DMS114 treated with DMSO at 0.1 percent for 48 hours (cell line): ENCODE data around the gene TPSAB1.

Experiments
- DNase-seq: peaks from one replicate; lab custom pipeline; 2025; ENCODE audit not compliant: unreplicated experiment; lab: John Stamatoyannopoulos, UW

The TPSAB1 gene

DNA sequence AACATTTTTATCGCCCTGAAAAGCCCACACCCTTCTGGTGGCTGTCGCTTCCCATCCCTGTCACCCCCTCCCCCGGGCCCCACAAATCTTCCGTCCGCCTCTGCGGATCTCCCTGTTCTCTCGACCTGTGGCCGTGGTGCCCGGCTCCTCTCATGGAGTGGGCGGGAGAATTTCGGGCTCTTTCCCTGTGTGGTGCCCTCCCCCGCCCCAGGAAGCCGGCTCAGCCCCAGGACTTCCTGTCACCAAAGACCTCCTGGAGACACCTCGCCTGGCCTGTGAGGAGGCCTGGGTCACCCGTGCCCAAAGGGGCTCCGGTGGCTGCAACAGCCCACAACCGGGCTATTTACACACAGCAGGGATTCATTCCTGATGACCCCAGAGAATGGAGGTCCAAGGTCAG is 42.8 kb downstream of the TPSAB1 start:
- DNase-seq, result no peak

DNA sequence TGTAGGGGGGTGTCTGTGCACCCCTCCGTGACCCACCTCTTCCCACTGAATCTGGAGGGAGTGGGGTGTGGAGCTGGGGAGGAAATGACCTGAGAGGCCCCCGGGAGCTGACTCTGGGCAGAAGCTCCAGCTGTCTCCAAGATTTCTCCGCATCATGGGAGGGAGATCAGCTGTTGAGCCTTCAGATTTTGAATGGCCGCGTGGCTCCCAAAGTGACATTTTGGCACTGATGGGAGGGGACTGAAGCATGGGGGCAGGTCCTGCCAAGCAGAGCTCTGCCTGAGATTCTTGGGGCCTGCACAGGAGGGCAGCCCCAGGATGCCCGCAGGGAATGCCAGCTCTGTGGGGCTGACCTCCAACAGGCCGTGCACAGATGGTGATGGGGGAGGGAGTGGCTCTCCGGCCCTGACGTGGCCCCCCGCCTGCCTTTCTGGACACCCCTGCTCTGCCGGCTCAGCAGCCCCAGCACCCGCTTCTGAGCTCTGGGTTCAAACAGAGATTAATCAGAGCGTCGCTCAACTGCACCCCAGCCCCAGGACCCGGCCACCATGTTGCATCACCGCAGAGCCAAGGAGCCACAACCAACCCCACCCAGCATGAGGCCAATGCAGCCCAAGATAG is 43.6 kb downstream of the TPSAB1 start:
- DNase-seq, result no peak

- no peak for DNase-seq
Measured at GRCh38 chr16:1285669-1286512, 45.4 kb downstream of the TPSAB1 start.

GRCh38 chr16:1286513-1287094 is 46.1 kb downstream of the TPSAB1 start:
- DNase-seq, result no peak

- no peak for DNase-seq
Measured at GRCh38 chr16:1287982-1288670, 47.6 kb downstream of the TPSAB1 start.

GRCh38 chr16:1288813-1289476 is 48.4 kb downstream of the TPSAB1 start:
- no peak for DNase-seq

- no peak for DNase-seq
Measured at GRCh38 chr16:1289477-1289866, 49.0 kb downstream of the TPSAB1 start.

GRCh38 chr16:1290063-1290501 is 49.6 kb downstream of the TPSAB1 start:
- no peak for DNase-seq

DNA sequence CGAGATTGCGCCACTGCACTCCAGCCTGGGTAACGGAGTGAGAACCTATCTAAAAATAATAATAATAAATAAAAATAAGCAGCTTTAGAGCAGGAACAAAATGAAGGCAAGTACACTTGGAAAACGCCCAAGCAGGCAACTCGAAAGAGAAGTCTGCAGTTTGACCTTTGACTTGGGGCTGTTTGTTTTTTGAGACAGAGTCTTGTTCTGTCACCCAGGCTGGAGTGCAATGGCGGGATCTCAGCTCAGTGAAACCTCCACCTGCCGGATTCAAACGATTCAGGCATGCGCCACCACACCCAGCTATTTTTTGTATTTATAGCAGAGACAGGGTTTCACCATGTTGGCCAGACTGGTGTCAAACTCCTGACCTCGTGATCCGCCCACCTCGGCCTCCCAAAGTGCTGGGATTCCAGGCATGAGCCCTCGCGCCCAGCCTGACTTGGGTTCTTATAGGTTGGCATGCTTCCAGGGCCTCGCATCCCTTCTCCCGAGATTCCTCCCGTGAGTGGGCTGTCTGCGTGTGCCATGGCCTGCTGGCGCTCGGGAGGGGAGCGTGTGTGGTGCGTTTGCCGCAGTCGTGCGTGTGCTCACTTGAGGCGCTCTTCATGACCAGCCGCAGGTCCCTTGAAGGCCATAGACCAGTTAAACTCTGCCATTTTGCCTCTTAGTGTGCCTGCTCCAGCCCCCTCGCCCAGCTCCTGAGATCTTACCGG is 50.5 kb downstream of the TPSAB1 start:
- DNase-seq, result no peak

- DNase-seq, result no peak
Measured at GRCh38 chr16:1291576-1291974, 51.1 kb downstream of the TPSAB1 start.
